Hepatocyte (in vitro differentiated cells): ENCODE data around the gene CCR9. TPM values are rescaled to one million over a fixed set of nuclear protein-coding genes. Genes with fewer than 3 reads are reported as not detected.

Source experiments
- DNase-seq: peaks from one replicate; pipeline ENCODE4 v3.0.0-alpha.2; 2016; ENCODE audit warnings: low spot score
- H2AFZ ChIP-seq: fragments of 200-600 bp; sonication (generic); 2 replicates; pipeline ENCODE4 v1.6.0; 2016; ENCODE audit warnings: antibody characterized with exemption, mild to moderate bottlenecking
- H3K27ac ChIP-seq: fragments of 200-600 bp; sonication (generic); 2 replicates; pipeline ENCODE4 v1.5.1; 2016; ENCODE audit warnings: mild to moderate bottlenecking
- H3K27me3 ChIP-seq: fragments of 200-600 bp; sonication (generic); 2 replicates; pipeline ENCODE4 v1.6.1; 2016
- H3K36me3 ChIP-seq: fragments of 200-600 bp; sonication (generic); replicated peaks from 2 replicates; pipeline ENCODE4 v1.5.1; 2016; ENCODE audit warnings: low read depth; ENCODE audit not compliant: insufficient read depth
- H3K4me1 ChIP-seq: fragments of 200-600 bp; sonication (generic); 2 replicates; pipeline ENCODE4 v1.5.1; 2016; ENCODE audit warnings: mild to moderate bottlenecking, moderate library complexity; ENCODE audit not compliant: insufficient read depth
- H3K4me2 ChIP-seq: fragments of 200-600 bp; sonication (generic); 2 replicates; pipeline ENCODE4 v1.6.0; 2016
- H3K4me3 ChIP-seq: fragments of 200-600 bp; sonication (generic); 2 replicates; pipeline ENCODE4 v1.5.1; 2016; ENCODE audit warnings: mild to moderate bottlenecking
- H3K79me2 ChIP-seq: fragments of 200-600 bp; sonication (generic); 2 replicates; pipeline ENCODE4 v1.6.0; 2017; ENCODE audit warnings: mild to moderate bottlenecking
- H3K9me2 ChIP-seq: fragments of 200-600 bp; sonication (generic); replicated peaks from 2 replicates; pipeline ENCODE4 v1.6.0; 2017; ENCODE audit warnings: mild to moderate bottlenecking; ENCODE audit not compliant: insufficient read depth
- H3K9me3 ChIP-seq: fragments of 200-600 bp; sonication (generic); 2 replicates; pipeline ENCODE4 v1.5.1; 2016; ENCODE audit warnings: low read depth, mild to moderate bottlenecking
- H4K20me1 ChIP-seq: fragments of 200-600 bp; sonication (generic); 2 replicates; pipeline ENCODE4 v1.6.0; 2016; ENCODE audit warnings: mild to moderate bottlenecking; ENCODE audit not compliant: insufficient read depth, poor library complexity, severe bottlenecking
- CTCF ChIP-seq: fragments of 200-600 bp; sonication (generic); IDR thresholded peaks from 2 replicates; pipeline ENCODE4 v1.5.1; 2016; ENCODE audit warnings: antibody characterized with exemption, mild to moderate bottlenecking; ENCODE audit not compliant: poor library complexity
- EZH2 ChIP-seq: fragments of 200-600 bp; sonication (generic); IDR thresholded peaks from 2 replicates; pipeline ENCODE4 v1.6.1; 2016; ENCODE audit warnings: antibody characterized with exemption, mild to moderate bottlenecking, borderline replicate concordance
- EZH2phosphoT487 ChIP-seq: fragments of 200-600 bp; sonication (generic); IDR thresholded peaks from one replicate; pipeline ENCODE4 v1.6.1; 2018; ENCODE audit warnings: antibody characterized with exemption, mild to moderate bottlenecking, low read depth, moderate library complexity; ENCODE audit not compliant: unreplicated experiment, severe bottlenecking
- WGBS: methylation state at CpG from one replicate; pipeline ENCODE4 v1.1.6; 2016; ENCODE audit warnings: low lambda C conversion rate; ENCODE audit errors: missing lambda C conversion rate; 5-methylcytosine and 5-hydroxymethylcytosine counted together
- polyA plus RNA-seq: library from polyadenylated mRNA; unstranded; fragments of >200 nt; fragmentation: Nextera tagmentation; extraction: Ambion mirVana; gene quantifications from 2 replicates; pipeline ENCODE4 v1.2.1, GENCODE V29; 2016
- total RNA-seq: library from RNA; depleted of rRNA; stranded (reverse); fragments of >200 nt; gene quantifications from 2 replicates; pipeline ENCODE4 v1.2.3, GENCODE V29; 2014

Gene CCR9
- total and polyA plus RNA-seq, 2 experiments from 2014 or later = 0.20 TPM; not detected in 1

DNA sequence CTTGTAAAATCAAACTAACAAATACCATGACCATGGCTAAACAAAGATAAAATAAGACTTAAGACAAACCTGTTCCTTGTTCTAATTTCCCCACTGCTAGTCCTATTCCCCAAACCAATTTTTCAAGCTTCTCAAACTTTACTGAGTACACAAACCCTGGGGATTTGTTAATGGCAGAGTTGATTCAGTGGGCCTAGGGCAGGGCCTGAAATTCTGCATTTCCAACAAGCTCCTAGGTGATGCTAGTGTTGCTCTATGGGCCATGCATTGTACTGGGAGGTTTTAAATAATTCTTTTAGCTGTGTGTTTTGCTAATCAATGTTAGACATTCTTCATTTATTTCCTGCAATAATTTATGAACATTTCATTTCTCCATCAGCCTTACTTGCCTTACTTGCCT is 13.3 kb upstream of the CCR9 start:
- no peak overlapping the region for H3K4me3 ChIP-seq
- no peak overlapping the region for H2AFZ ChIP-seq
- no peaks in the 10 kb centered on the region for H3K4me1 ChIP-seq
- TF ChIP-seq CTCF = no peak
- TF ChIP-seq EZH2 = no peak
- TF ChIP-seq EZH2phosphoT487 = no peak
- H3K9me2 ChIP-seq = no peaks in the 10 kb centered on the region
- H3K9me3 ChIP-seq = no peaks in the 10 kb centered on the region
- H3K4me2 ChIP-seq = no peak overlapping the region
- no peaks in the 10 kb centered on the region for H3K36me3 ChIP-seq
- no peaks in the 10 kb centered on the region for H3K27me3 ChIP-seq
- H4K20me1 ChIP-seq = no peaks in the 10 kb centered on the region
- H3K27ac ChIP-seq = no peak overlapping the region
- no peak for DNase-seq
- no peaks in the 10 kb centered on the region for H3K79me2 ChIP-seq

DNA sequence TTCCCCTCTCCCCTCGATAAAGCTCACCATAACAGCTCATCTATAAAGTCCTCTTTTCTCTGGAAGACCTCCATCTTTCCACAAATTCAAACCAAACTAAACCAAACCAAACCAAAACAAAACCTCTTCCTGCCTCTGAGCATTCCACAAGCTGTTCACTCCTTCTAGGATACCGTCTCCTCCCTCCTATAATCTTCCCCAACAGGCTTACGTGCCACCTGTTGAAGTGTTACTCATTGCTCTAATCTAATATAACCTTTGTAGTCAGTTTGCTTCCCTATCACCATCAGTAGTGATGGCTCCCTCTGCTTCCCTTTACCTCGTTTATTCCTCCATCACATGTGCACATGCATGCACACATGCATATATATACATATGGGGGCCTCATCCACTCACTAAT is 12.7 kb upstream of the CCR9 start:
- Histone ChIP-seq H3K9me3 (no peaks in the 10 kb centered on the region), H3K79me2 (no peaks in the 10 kb centered on the region), H3K4me3 (no peak overlapping the region), H3K4me2 (no peak overlapping the region), H3K4me1 (no peaks in the 10 kb centered on the region), H3K36me3 (no peaks in the 10 kb centered on the region), H3K9me2 (no peaks in the 10 kb centered on the region), H4K20me1 (no peaks in the 10 kb centered on the region), H2AFZ (no peak overlapping the region), H3K27me3 (no peaks in the 10 kb centered on the region), H3K27ac (no peak overlapping the region)
- DNase-seq = no peak
- 85% methylated on average over 4 of the region's 4 CpGs for WGBS
- TF ChIP-seq EZH2 (no peak), EZH2phosphoT487 (no peak), CTCF (no peak)

DNA sequence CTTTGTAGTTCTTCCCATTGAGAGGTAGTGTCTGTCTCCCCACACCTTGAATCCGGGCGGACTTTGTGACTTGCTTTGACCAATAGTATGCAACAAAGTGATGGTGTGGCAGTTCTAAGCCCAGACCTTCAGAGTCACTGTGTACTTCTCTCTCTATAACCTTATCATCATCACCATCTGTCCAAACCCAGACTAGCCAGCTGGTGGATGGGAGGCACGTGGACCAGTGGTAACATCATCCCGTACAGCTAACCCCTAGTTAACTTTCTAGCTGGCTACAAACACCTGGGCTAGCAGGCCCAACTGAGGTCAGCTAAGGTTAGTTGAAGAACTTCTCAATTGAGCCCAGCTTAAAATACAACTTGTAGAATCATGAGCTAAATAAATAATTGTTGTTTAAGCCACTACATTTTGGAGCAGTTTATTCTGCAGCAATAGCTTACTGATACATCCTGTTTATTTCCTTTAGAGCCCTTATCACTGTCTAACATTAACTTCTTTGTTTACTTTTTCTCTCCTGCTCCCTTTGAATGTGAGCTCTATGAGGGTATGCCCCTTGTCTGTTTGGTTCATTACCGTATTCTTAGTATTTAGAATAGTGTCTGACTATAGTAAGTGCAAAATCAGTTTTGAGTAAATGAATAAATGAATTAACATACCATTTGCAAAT is 11.5 kb upstream of the CCR9 start:
- H3K4me1 ChIP-seq = no peaks in the 10 kb centered on the region
- no peaks in the 10 kb centered on the region for H3K79me2 ChIP-seq
- no peak overlapping the region for H2AFZ ChIP-seq

More for the DNA sequence above, 11.5 kb upstream of the CCR9 start:
- 76% methylated on average over 5 of the region's 5 CpGs for WGBS
- Histone ChIP-seq H3K4me3 (no peak overlapping the region), H3K4me2 (no peak overlapping the region), H3K27me3 (no peaks in the 10 kb centered on the region), H3K36me3 (no peaks in the 10 kb centered on the region), H3K9me3 (no peaks in the 10 kb centered on the region), H3K27ac (no peak overlapping the region), H3K9me2 (no peaks in the 10 kb centered on the region), H4K20me1 (no peaks in the 10 kb centered on the region)
- no peak for DNase-seq
- TF ChIP-seq EZH2phosphoT487 (no peak), CTCF (no peak), EZH2 (no peak)
